BJ (cell line): Measurements from ENCODE around the gene ECSCR. TPM values are rescaled to one million over a fixed set of nuclear protein-coding genes. Genes with fewer than 3 reads are reported as not detected.

Experiments
- CTCF ChIA-PET: fragments of 350-600 bp; formaldehyde crosslinking; extraction: SDS; loops from one replicate; lab custom pipeline; 2021; ENCODE audit warnings: antibody characterized with exemption, inconsistent platforms; lab: Yijun Ruan, JAX
- POLR2A ChIA-PET: fragments of 300-600 bp; sonication (Branson Sonifier 250); formaldehyde crosslinking; extraction: SDS; loops from one replicate; lab custom pipeline; 2021; ENCODE audit warnings: antibody characterized with exemption; lab: Charles Lee
- DNase-seq: peaks from one replicate; pipeline ENCODE4 v3.0.0-alpha.2; 2011; ENCODE audit warnings: low read depth
- H3K27me3 ChIP-seq: 2 replicates; pipeline ENCODE4 v1.6.0; 2011; ENCODE audit warnings: low read length; ENCODE audit not compliant: control insufficient read depth, insufficient read depth
- H3K36me3 ChIP-seq: 2 replicates; pipeline ENCODE4 v1.5.1; 2011; ENCODE audit warnings: low read length; ENCODE audit not compliant: control insufficient read depth, insufficient read depth
- H3K4me3 ChIP-seq: 2 replicates; pipeline ENCODE4 v1.5.1; 2011; ENCODE audit warnings: low read depth, mild to moderate bottlenecking, control low read depth, low read length
- polyA plus RNA-seq: library from polyadenylated mRNA; depleted of rRNA; stranded (reverse); fragments of >200 nt; gene quantifications from 2 replicates; pipeline ENCODE4 v1.2.3, GENCODE V29; 2011
- TF ChIP-seq, protein P1 (sequence below): IDR thresholded peaks from 2 replicates; pipeline ENCODE4 v1.5.1; 2011; ENCODE audit warnings: low read depth, mild to moderate bottlenecking, control low read depth, inconsistent platforms, low read length, moderate library complexity; ENCODE audit not compliant: insufficient read depth

Gene ECSCR
- polyA plus RNA-seq, 1 experiment, result 0.38 TPM

DNA sequence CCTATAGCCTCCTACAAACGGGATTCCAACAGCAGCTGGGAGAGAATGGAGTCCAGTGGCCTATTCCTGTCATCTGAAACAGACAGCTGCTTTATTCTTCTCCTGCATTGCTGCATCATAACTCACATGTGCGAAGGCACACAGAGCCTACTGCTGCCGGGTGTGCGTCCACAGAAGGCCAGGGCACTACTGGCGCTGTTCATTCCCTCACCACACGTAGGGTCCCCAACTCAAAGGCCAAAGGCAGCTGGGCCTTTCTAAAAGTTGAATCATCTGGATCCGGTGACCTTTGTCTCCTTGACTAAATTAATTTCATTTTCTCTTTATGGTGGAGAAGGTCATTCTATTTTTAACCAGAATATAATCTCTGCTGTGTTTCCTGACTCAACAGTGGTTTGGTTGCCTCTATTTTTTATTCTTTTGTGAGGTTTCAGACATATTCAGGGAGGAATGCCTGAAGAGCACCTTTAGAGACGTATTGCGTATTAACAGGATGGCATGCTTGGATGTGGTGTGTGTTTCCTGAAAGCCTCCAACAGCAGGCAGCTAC is 47.9 kb downstream of the ECSCR start:
- H3K4me3 ChIP-seq, result no peak overlapping the region
- TF ChIP-seq, protein P1, sequence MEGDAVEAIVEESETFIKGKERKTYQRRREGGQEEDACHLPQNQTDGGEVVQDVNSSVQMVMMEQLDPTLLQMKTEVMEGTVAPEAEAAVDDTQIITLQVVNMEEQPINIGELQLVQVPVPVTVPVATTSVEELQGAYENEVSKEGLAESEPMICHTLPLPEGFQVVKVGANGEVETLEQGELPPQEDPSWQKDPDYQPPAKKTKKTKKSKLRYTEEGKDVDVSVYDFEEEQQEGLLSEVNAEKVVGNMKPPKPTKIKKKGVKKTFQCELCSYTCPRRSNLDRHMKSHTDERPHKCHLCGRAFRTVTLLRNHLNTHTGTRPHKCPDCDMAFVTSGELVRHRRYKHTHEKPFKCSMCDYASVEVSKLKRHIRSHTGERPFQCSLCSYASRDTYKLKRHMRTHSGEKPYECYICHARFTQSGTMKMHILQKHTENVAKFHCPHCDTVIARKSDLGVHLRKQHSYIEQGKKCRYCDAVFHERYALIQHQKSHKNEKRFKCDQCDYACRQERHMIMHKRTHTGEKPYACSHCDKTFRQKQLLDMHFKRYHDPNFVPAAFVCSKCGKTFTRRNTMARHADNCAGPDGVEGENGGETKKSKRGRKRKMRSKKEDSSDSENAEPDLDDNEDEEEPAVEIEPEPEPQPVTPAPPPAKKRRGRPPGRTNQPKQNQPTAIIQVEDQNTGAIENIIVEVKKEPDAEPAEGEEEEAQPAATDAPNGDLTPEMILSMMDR, result no peak
- DNase-seq, result no peak
- ChIA-PET POLR2A (no interaction called here), CTCF (interaction anchor here (4.0 kb wide), 1 partner anchor 99 kb away, joined by 18 read pairs; no protein-coding TSS in a partner anchor)
- H3K27me3 ChIP-seq, result no peaks in the 10 kb centered on the region
- H3K36me3 ChIP-seq, result peaks cover 6% of the 10 kb centered on the region

DNA sequence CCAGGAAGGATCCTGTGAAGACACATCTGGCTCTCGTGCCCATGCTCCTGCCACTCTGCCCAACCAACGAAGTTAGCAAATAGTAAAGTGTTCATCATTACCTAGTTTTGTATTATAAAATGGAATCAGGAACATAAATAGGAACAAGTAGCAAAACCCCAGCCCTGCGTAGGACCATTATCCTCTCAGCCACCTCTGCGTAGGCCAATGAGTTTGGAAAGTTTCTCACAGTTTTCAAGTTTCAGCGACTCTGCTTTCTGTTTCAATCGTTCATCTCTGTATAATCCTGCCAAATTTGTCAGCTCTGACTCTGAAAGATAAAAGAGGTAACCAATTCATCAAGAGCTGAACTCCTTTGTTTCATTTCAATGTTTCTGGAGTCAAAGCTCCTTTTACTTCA is 48.6 kb downstream of the ECSCR start:
- TF ChIP-seq, protein P1, result no peak
- no peak overlapping the region for H3K4me3 ChIP-seq
- no peak for DNase-seq
- POLR2A ChIA-PET, result no interaction called here
- peaks cover 6% of the 10 kb centered on the region for H3K36me3 ChIP-seq
- CTCF ChIA-PET, result interaction anchor here (1.0 to 4.0 kb wide), 2 partner anchors 16 to 100 kb away, joined by 3 to 18 read pairs; no protein-coding TSS in a partner anchor
- H3K27me3 ChIP-seq, result no peaks in the 10 kb centered on the region

DNA sequence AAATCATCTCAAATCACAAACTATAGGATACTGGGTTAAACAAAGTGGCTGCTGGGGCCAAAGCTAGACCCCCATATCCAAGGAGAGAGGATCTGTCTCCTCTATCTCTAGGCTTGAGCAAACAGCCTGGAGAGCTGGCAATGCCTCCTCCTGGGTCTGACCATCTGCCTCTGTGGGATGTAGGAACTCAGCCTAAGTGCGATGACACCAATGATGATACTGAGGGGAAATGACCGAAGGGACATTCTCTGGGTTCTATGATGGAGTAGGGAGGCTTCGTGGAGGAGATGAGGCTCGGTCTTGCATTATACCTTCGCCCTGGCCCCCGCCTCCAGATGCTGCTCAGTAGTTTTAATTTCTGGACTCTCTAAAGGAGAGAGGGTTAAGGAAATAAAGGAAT is 49.4 kb downstream of the ECSCR start:
- no peak overlapping the region for H3K4me3 ChIP-seq
- ChIA-PET CTCF (interaction anchor here (0.9 to 4.0 kb wide), 3 partner anchors 9 to 101 kb away, joined by 3 to 18 read pairs (median 4); no protein-coding TSS in a partner anchor), POLR2A (no interaction called here)
- H3K36me3 ChIP-seq, result peaks cover 5% of the 10 kb centered on the region; the same call in 1 of the 2 replicates
- no peak for DNase-seq
- H3K27me3 ChIP-seq, result no peaks in the 10 kb centered on the region
- TF ChIP-seq, protein P1, result no peak

DNA sequence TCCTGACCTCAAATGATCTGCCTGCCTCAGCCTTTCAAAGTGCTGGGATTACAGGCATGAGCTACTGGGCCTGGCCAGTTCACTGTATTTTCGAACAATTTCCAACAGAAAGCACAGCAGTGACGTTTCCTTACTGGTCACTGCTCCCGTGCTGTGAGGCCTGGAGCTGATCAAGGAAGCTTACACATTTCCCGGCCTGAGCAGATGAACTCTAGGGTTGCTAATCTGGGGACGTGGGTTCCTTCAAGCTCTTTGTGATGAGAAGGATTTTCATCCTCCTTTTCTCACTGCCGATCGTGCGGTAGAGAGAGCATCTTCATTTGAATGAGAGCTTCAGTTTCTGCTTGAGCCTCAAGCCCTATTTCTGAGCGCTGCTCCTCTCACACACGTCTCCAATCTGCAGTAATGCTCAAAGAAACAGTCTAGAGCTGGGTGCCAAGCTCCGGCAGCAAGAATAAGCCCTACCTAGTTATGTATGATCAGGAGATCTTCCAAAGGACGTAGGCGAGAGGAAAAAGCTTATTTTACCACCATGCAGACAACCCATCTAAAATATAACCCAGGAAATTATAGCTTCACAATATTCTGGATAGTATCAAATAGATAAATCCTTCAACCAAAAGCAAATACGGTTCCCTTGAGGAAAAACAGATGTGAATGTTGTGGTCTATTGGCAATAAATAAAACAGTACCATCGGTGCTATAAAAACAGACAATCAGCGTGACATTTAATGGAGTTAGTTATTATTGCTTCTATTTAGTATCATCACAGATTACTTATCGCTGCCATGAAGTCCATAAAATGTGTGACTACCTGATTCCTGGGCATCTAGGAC is 51.3 kb downstream of the ECSCR start:
- H3K27me3 ChIP-seq, result no peaks in the 10 kb centered on the region
- no peak overlapping the region for H3K4me3 ChIP-seq
- H3K36me3 ChIP-seq, result 0 out of 2 replicates have a peak, but pooled peaks cover 1% of the 10 kb centered on the region
- POLR2A ChIA-PET, result no interaction called here
- DNase-seq, result no peak
- TF ChIP-seq, protein P1, result no peak
- CTCF ChIA-PET, result interaction anchor here (0.6 to 3.7 kb wide), 6 partner anchors 9 to 302 kb away, joined by 3 to 19 read pairs (median 6); no protein-coding TSS in a partner anchor
